IMR-90 (cell line): ENCODE measurements around the gene CASKIN1. TPM values are rescaled to one million over a fixed set of nuclear protein-coding genes. Genes with fewer than 3 reads are reported as not detected.

Source experiments
- ATAC-seq: fragments of 200-7000 bp; cut with Tn5 transposase; 2 replicates; pipeline ENCODE4 v1.9.1; 2020; ENCODE audit warnings: low read depth, mild to moderate bottlenecking, moderate library complexity
- BruUV-seq: library from RNA; stranded (reverse); fragments of 400-500 nt; replicated peaks from 2 replicates; lab custom pipeline; 2021; lab: Mats Ljungman, UMichigan
- CTCF ChIA-PET: fragments of 300-600 bp; formaldehyde crosslinking; extraction: SDS; loops from one replicate; lab custom pipeline; 2021; ENCODE audit warnings: antibody characterized with exemption; lab: Yijun Ruan, JAX
- POLR2A ChIA-PET: fragments of 300-600 bp; sonication (Branson Sonifier 250); formaldehyde crosslinking; loops from one replicate; lab custom pipeline; 2022; ENCODE audit warnings: antibody characterized with exemption; ENCODE audit not compliant: unreplicated experiment; lab: Charles Lee
- DNase-seq: peaks from one replicate; pipeline ENCODE4 v3.0.0; 2013
- H2AFZ ChIP-seq: replicated peaks from 2 replicates; pipeline ENCODE3; 2013; ENCODE audit warnings: low read length, mild to moderate bottlenecking; ENCODE audit not compliant: poor library complexity
- H2AK5ac ChIP-seq: 2 replicates; pipeline ENCODE4 v1.6.1; 2013; ENCODE audit warnings: low read depth, low read length, inconsistent platforms
- H2AK9ac ChIP-seq: replicated peaks from 2 replicates; pipeline ENCODE3; 2013; ENCODE audit warnings: mild to moderate bottlenecking, low read depth, low read length, moderate library complexity; ENCODE audit not compliant: poor library complexity
- H2BK120ac ChIP-seq: 2 replicates; pipeline ENCODE4 v1.6.1; 2013; ENCODE audit warnings: low read depth, low read length, inconsistent platforms
- H2BK15ac ChIP-seq: 3 replicates; pipeline ENCODE4 v1.6.1; 2013; ENCODE audit warnings: low read depth, low read length, inconsistent platforms
- H2BK20ac ChIP-seq: 2 replicates; pipeline ENCODE4 v1.6.1; 2013; ENCODE audit warnings: low read depth, mild to moderate bottlenecking, inconsistent platforms, low read length, moderate library complexity
- H2BK5ac ChIP-seq: 2 replicates; pipeline ENCODE4 v1.6.1; 2013; ENCODE audit warnings: mild to moderate bottlenecking, low read depth, low read length, inconsistent platforms; ENCODE audit not compliant: poor library complexity, severe bottlenecking
- H3K14ac ChIP-seq: replicated peaks from 2 replicates; pipeline ENCODE4 v1.6.1; 2013; ENCODE audit warnings: low read depth, low read length, inconsistent platforms
- H3K18ac ChIP-seq: 2 replicates; pipeline ENCODE4 v1.6.1; 2013; ENCODE audit warnings: low read depth, low read length, control low read depth
- H3K23ac ChIP-seq: 2 replicates; pipeline ENCODE4 v1.6.1; 2013; ENCODE audit warnings: low read depth, low read length, inconsistent platforms
- H3K27ac ChIP-seq: 2 replicates; pipeline ENCODE4 v1.5.1; 2013; ENCODE audit warnings: mild to moderate bottlenecking, control low read depth, low read length; ENCODE audit not compliant: insufficient read depth
- H3K27me3 ChIP-seq: 2 replicates; pipeline ENCODE4 v1.6.1; 2013; ENCODE audit warnings: low read length; ENCODE audit not compliant: control insufficient read depth, insufficient read depth
- H3K36me3 ChIP-seq: 2 replicates; pipeline ENCODE4 v1.6.1; 2013; ENCODE audit warnings: low read length, mixed read lengths; ENCODE audit not compliant: control insufficient read depth, insufficient read depth
- H3K4ac ChIP-seq: 2 replicates; pipeline ENCODE4 v1.6.1; 2013; ENCODE audit warnings: low read depth, low read length, inconsistent platforms
- H3K4me1 ChIP-seq: 2 replicates; pipeline ENCODE4 v1.6.1; 2013; ENCODE audit warnings: low read length, mixed read lengths; ENCODE audit not compliant: control insufficient read depth, insufficient read depth
- H3K4me2 ChIP-seq: 2 replicates; pipeline ENCODE4 v1.6.1; 2013; ENCODE audit warnings: low read depth, mild to moderate bottlenecking, control low read depth, low read length, moderate library complexity
- H3K4me3 ChIP-seq: 2 replicates; pipeline ENCODE4 v1.5.1; 2013; ENCODE audit warnings: low read depth, mild to moderate bottlenecking, control low read depth, low read length, moderate library complexity; ENCODE audit not compliant: insufficient read depth
- H3K56ac ChIP-seq: 2 replicates; pipeline ENCODE4 v1.6.1; 2013; ENCODE audit warnings: low read length, inconsistent platforms; ENCODE audit not compliant: insufficient read depth; ENCODE audit errors: extremely low read depth
- H3K79me1 ChIP-seq, 2 experiments: 2 replicates each; pipeline ENCODE4 v1.6.1; 2013; ENCODE audit warnings: low read length in 2 of 2, inconsistent platforms in 1 of 2, low read depth in 1 of 2
- H3K9ac ChIP-seq: 2 replicates; pipeline ENCODE4 v1.6.1; 2013; ENCODE audit warnings: low read depth, low read length, control low read depth
- H3K9me1 ChIP-seq: 2 replicates; pipeline ENCODE4 v1.6.1; 2013; ENCODE audit warnings: low read length, inconsistent platforms; ENCODE audit not compliant: insufficient read depth
- H3K9me3 ChIP-seq: 2 replicates; pipeline ENCODE4 v1.6.1; 2013; ENCODE audit warnings: low read length; ENCODE audit not compliant: control insufficient read depth, insufficient read depth
- H4K20me1 ChIP-seq: 2 replicates; pipeline ENCODE4 v1.6.1; 2013; ENCODE audit warnings: low read length, inconsistent platforms; ENCODE audit not compliant: insufficient read depth
- H4K5ac ChIP-seq: 2 replicates; pipeline ENCODE4 v1.6.1; 2013; ENCODE audit warnings: mild to moderate bottlenecking, low read depth, low read length, control low read depth
- H4K8ac ChIP-seq, 2 experiments: 2 replicates each; pipeline ENCODE4 v1.6.1; 2013; ENCODE audit warnings: low read depth in 2 of 2, low read length in 2 of 2, control low read depth in 1 of 2, inconsistent platforms in 1 of 2
- H4K91ac ChIP-seq: 2 replicates; pipeline ENCODE4 v1.6.1; 2013; ENCODE audit warnings: low read depth, low read length, inconsistent platforms; ENCODE audit not compliant: insufficient read depth
- FOS ChIP-seq: fragments of 150-350 bp; IDR thresholded peaks from 2 replicates; pipeline ENCODE4 v1.6.1; 2016; ENCODE audit warnings: low read depth, low read length
- NFE2L2 ChIP-seq: fragments of 150-350 bp; IDR thresholded peaks from 2 replicates; pipeline ENCODE4 v1.6.1; 2016; ENCODE audit warnings: low read depth, mild to moderate bottlenecking, low read length
- POLR2A ChIP-seq: IDR thresholded peaks from 2 replicates; pipeline ENCODE4 v1.6.1; 2012; ENCODE audit warnings: mild to moderate bottlenecking, low read depth, low read length
- RAD21 ChIP-seq: IDR thresholded peaks from 2 replicates; pipeline ENCODE4 v1.6.1; 2012; ENCODE audit warnings: low read length, improper control_type of control experiment
- SMC3 ChIP-seq: fragments of 150-350 bp; IDR thresholded peaks from 2 replicates; pipeline ENCODE4 v1.6.1; 2016; ENCODE audit warnings: low read depth, mild to moderate bottlenecking, antibody characterized with exemption, low read length, moderate library complexity
- USF2 ChIP-seq: fragments of 150-350 bp; IDR thresholded peaks from 2 replicates; pipeline ENCODE4 v1.6.1; 2017; ENCODE audit warnings: mild to moderate bottlenecking, antibody characterized with exemption, low read length, low read depth
- WGBS, 2 experiments: methylation state at CpG; one replicate each; pipeline versions ENCODE4 v1.1.5 to v1.1.7; 2013; ENCODE audit warnings: missing lambda C conversion rate in 2 of 2; ENCODE audit not compliant: insufficient read length in 1 of 2; ENCODE audit errors: extremely low coverage in 2 of 2; 5-methylcytosine and 5-hydroxymethylcytosine counted together
- dilution Hi-C: fragments of 300-500 bp; cut with HindIII; formaldehyde crosslinking; loops from one replicate; pipeline ENCODE4 v1.14.3; 2018; ENCODE audit warnings: low sequenced_read_pairs; ENCODE audit not compliant: unreplicated experiment
- in situ Hi-C: fragments of 300-500 bp; cut with MboI; formaldehyde crosslinking; loops from 3 replicates; pipeline ENCODE4 v1.14.3; 2019; ENCODE audit warnings: low sequenced_read_pairs, inconsistent platforms, mixed read lengths
- intact Hi-C: fragments of 100-400 bp; cut with micrococcal nuclease; formaldehyde crosslinking; loops from 2 replicates; pipeline ENCODE4 v1.10.0; 2022
- polyA plus RNA-seq, 3 experiments: library from polyadenylated mRNA; depleted of rRNA; stranded (reverse); fragments of >200 nt; gene quantifications; 2 replicates each; pipeline ENCODE4 v1.2.3, GENCODE V29; 2012; ENCODE audit warnings: low replicate concordance in 1 of 3
- total RNA-seq: library from RNA; depleted of rRNA; stranded (reverse); fragments of >200 nt; gene quantifications from 2 replicates; pipeline ENCODE4 v1.2.3, GENCODE V29; 2012
- TF ChIP-seq, protein P1 (sequence below): fragments of 150-350 bp; IDR thresholded peaks from 2 replicates; pipeline ENCODE4 v1.6.1; 2016; ENCODE audit warnings: low read depth, mild to moderate bottlenecking, low read length, moderate library complexity, borderline replicate concordance
- TF ChIP-seq, protein P2 (sequence below): conservative IDR thresholded peaks from 2 replicates; pipeline ENCODE4 v1.5.1; 2012; ENCODE audit warnings: mild to moderate bottlenecking, low read depth, low read length, improper control_type of control experiment

CASKIN1 gene
- total and polyA plus RNA-seq, 2 of the 4 experiments (the other 2 are of a cell fraction), result 0.05 TPM; not detected in 1

GRCh38 chr16:2155977-2156848 lies 40.2 kb downstream of the CASKIN1 start:
- CTCF ChIA-PET, result interaction anchor here (0.6 to 1.0 kb wide), 2 partner anchors 16 to 173 kb away, joined by 3 to 5 read pairs; no protein-coding TSS in a partner anchor
- H2BK20ac ChIP-seq, result no peak overlapping the region
- H4K91ac ChIP-seq, result peak overlapping the region; percentile 17
- H2BK120ac ChIP-seq, result peak overlapping the region; percentile 47
- peak overlapping the region; percentile 51 for H2BK5ac ChIP-seq
- BruUV-seq, result no TSS peak
- peak overlapping the region; percentile 85 for H3K27ac ChIP-seq
- H2BK15ac ChIP-seq, result no peak overlapping the region
- no peak for TF ChIP-seq USF2
- peak; percentile 61; the same call in 1 of the 2 replicates for TF ChIP-seq POLR2A
- TF ChIP-seq SMC3, result no peak
- TF ChIP-seq, protein P1, sequence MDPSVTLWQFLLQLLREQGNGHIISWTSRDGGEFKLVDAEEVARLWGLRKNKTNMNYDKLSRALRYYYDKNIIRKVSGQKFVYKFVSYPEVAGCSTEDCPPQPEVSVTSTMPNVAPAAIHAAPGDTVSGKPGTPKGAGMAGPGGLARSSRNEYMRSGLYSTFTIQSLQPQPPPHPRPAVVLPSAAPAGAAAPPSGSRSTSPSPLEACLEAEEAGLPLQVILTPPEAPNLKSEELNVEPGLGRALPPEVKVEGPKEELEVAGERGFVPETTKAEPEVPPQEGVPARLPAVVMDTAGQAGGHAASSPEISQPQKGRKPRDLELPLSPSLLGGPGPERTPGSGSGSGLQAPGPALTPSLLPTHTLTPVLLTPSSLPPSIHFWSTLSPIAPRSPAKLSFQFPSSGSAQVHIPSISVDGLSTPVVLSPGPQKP, result no peak
- TF ChIP-seq RAD21, result peak; percentile 4; the same call in 1 of the 2 replicates
- TF ChIP-seq, protein P2, sequence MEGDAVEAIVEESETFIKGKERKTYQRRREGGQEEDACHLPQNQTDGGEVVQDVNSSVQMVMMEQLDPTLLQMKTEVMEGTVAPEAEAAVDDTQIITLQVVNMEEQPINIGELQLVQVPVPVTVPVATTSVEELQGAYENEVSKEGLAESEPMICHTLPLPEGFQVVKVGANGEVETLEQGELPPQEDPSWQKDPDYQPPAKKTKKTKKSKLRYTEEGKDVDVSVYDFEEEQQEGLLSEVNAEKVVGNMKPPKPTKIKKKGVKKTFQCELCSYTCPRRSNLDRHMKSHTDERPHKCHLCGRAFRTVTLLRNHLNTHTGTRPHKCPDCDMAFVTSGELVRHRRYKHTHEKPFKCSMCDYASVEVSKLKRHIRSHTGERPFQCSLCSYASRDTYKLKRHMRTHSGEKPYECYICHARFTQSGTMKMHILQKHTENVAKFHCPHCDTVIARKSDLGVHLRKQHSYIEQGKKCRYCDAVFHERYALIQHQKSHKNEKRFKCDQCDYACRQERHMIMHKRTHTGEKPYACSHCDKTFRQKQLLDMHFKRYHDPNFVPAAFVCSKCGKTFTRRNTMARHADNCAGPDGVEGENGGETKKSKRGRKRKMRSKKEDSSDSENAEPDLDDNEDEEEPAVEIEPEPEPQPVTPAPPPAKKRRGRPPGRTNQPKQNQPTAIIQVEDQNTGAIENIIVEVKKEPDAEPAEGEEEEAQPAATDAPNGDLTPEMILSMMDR, result no peak
- TF ChIP-seq FOS, result no peak
- no peak for TF ChIP-seq NFE2L2
- H3K79me1 ChIP-seq, result peaks cover 11 to 88% of the 10 kb centered on the region in 2 experiments; a peak in 3 of 4 replicates
- peak overlapping the region; percentile 85 for H3K56ac ChIP-seq
- peak overlapping the region; percentile 95 for H2AK5ac ChIP-seq
- WGBS, 2 experiments, result 6% methylated on average over 13 of the region's 47 CpGs; no CpG with 5 or more reads in 1 of the 2 experiments
- H3K18ac ChIP-seq, result no peak overlapping the region
- peak overlapping the region; percentile 94 for H3K14ac ChIP-seq
- H3K9me1 ChIP-seq, result peaks cover 14% of the 10 kb centered on the region; the same call in 1 of the 2 replicates
- peak overlapping the region; percentile 62 for H3K23ac ChIP-seq
- DNase-seq, result peak; percentile 76
- no peak overlapping the region for H4K5ac ChIP-seq
- dilution Hi-C loops, result no loop called here
- H3K9ac ChIP-seq, result peak overlapping the region; percentile 82
- no peaks in the 10 kb centered on the region for H3K27me3 ChIP-seq
- H3K4me2 ChIP-seq, result peak overlapping the region; percentile 85
- H3K4me1 ChIP-seq, result peaks cover 48% of the 10 kb centered on the region
- intact Hi-C loops, result no loop called here
- peak overlapping the region; percentile 89 for H3K4ac ChIP-seq
- no peaks in the 10 kb centered on the region for H3K9me3 ChIP-seq
- ATAC-seq, result peak; percentile 8
- H2AFZ ChIP-seq, result peak overlapping the region; percentile 86
- H3K36me3 ChIP-seq, result peaks cover 30% of the 10 kb centered on the region
- in situ Hi-C loops, result no loop called here
- H3K4me3 ChIP-seq, result peak overlapping the region; percentile 86
- peak overlapping the region in 1 of 2 experiments; percentile 56; a peak in 1 of 4 replicates for H4K8ac ChIP-seq
- peaks cover 86% of the 10 kb centered on the region for H4K20me1 ChIP-seq
- POLR2A ChIA-PET, result interaction anchor here (0.5 to 1.2 kb wide), 8 partner anchors 17 to 355 kb away, joined by 3 to 6 read pairs (median 3); no protein-coding TSS in a partner anchor
- H2AK9ac ChIP-seq, result peak overlapping the region; percentile 97
